HCT116 (cell line): ENCODE data around the gene PARD6G. TPM values are rescaled to one million over a fixed set of nuclear protein-coding genes. Genes with fewer than 3 reads are reported as not detected.

Source experiments
- ATAC-seq: fragments of 200-7000 bp; cut with Tn5 transposase; 2 replicates; pipeline ENCODE4 v1.9.1; 2020; ENCODE audit warnings: mild to moderate bottlenecking, moderate library complexity
- BruUV-seq: library from RNA; stranded (reverse); fragments of 400-500 nt; replicated peaks from 2 replicates; lab custom pipeline; 2021; lab: Mats Ljungman, UMichigan
- CTCF ChIA-PET: fragments of 300-600 bp; sonication (Branson Sonifier 250); formaldehyde crosslinking; loops from one replicate; lab custom pipeline; 2021; ENCODE audit warnings: antibody characterized with exemption; lab: Charles Lee
- POLR2A ChIA-PET: fragments of 300-600, 350-600 bp; sonication (Branson Sonifier 250); formaldehyde crosslinking; loops from one replicate; lab custom pipeline; 2021; ENCODE audit warnings: antibody characterized with exemption; lab: Charles Lee
- RAD21 ChIA-PET, 2 experiments: fragments of 300-600 bp; sonication (Branson Sonifier 250); formaldehyde crosslinking; loops; one replicate each; lab custom pipeline; 2023; ENCODE audit warnings: low total read pairs in 2 of 2; ENCODE audit not compliant: uncharacterized antibody in 2 of 2, unreplicated experiment in 2 of 2, low non-redundant PET in 1 of 2; lab: Charles Lee
- DNase-seq: peaks from one replicate; pipeline ENCODE4 v3.0.0-alpha.2; 2010; ENCODE audit warnings: low read depth, low spot score
- H2AFZ ChIP-seq: fragments of 200-600 bp; shearing (Covaris generic), sonication (generic); 2 replicates; pipeline ENCODE4 v1.6.1; 2017; ENCODE audit warnings: low read depth, mixed run types, mixed read lengths, antibody characterized with exemption, low read length; ENCODE audit not compliant: poor library complexity, severe bottlenecking
- H3K27ac ChIP-seq: 2 replicates; pipeline ENCODE4 v1.5.1; 2012; ENCODE audit warnings: low read depth, low read length
- H3K27me3 ChIP-seq: fragments of 200-600 bp; sonication (generic); 2 replicates; pipeline ENCODE4 v1.6.1; 2016; ENCODE audit warnings: mixed run types, low read length, mixed read lengths; ENCODE audit not compliant: insufficient read depth
- H3K36me3 ChIP-seq, 2 experiments: fragments of 200-500 bp in 1 of 2; fragments of 200-600 bp in 1 of 2; sonication (Bioruptor generic) in 1 of 2; sonication (generic) in 1 of 2; 2 replicates each; pipeline versions ENCODE4 v1.5.1 to v1.6.1; 2014 to 2016; ENCODE audit warnings: low read length in 2 of 2, inconsistent platforms in 1 of 2, mixed read lengths in 1 of 2, mixed run types in 1 of 2; ENCODE audit not compliant: insufficient read depth in 2 of 2, control insufficient read depth in 1 of 2
- H3K4me1 ChIP-seq, 2 experiments: fragments of 200-600 bp in 1 of 2; sonication (generic) in 1 of 2; 2 replicates each; pipeline versions ENCODE4 v1.5.1 to v1.6.1; 2012 to 2017; ENCODE audit warnings: low read length in 2 of 2, inconsistent platforms in 1 of 2, mild to moderate bottlenecking in 1 of 2, mixed read lengths in 1 of 2, mixed run types in 1 of 2, moderate library complexity in 1 of 2; ENCODE audit not compliant: insufficient read depth in 2 of 2, control insufficient read depth in 1 of 2
- H3K4me2 ChIP-seq: fragments of 200-600 bp; sonication (generic); 2 replicates; pipeline ENCODE4 v1.6.1; 2017; ENCODE audit warnings: mixed run types, low read length, mixed read lengths
- H3K4me3 ChIP-seq, 2 experiments: fragments of 200-600 bp in 1 of 2; sonication (generic) in 1 of 2; replicated peaks in 1 of 2; 2 replicates each; pipeline ENCODE4 v1.5.1; 2011 to 2016; ENCODE audit warnings: low read length in 2 of 2, control low read depth in 1 of 2, low read depth in 1 of 2, mild to moderate bottlenecking in 1 of 2, mixed read lengths in 1 of 2, mixed run types in 1 of 2
- H3K79me2 ChIP-seq: fragments of 200-600 bp; sonication (generic); 2 replicates; pipeline ENCODE4 v1.6.1; 2017; ENCODE audit warnings: mild to moderate bottlenecking, mixed run types, low read length, moderate library complexity, mixed read lengths; ENCODE audit not compliant: insufficient read depth
- H3K9ac ChIP-seq: fragments of 200-600 bp; sonication (generic); 2 replicates; pipeline ENCODE4 v1.6.1; 2016; ENCODE audit warnings: low read length, mixed read lengths
- H3K9me2 ChIP-seq: fragments of 200-600 bp; sonication (generic), shearing (Covaris generic); 2 replicates; pipeline ENCODE4 v1.6.1; 2017; ENCODE audit warnings: mixed run types, mild to moderate bottlenecking, moderate library complexity; ENCODE audit not compliant: insufficient read depth
- H3K9me3 ChIP-seq, 2 experiments: fragments of 200-500 bp in 1 of 2; fragments of 200-600 bp in 1 of 2; sonication (Bioruptor generic) in 1 of 2; sonication (generic) in 1 of 2; 2 replicates each; pipeline ENCODE4 v1.6.1; 2014 to 2017; ENCODE audit warnings: low read length in 2 of 2, mixed read lengths in 2 of 2, inconsistent platforms in 1 of 2, low read depth in 1 of 2, mild to moderate bottlenecking in 1 of 2, mixed run types in 1 of 2, moderate library complexity in 1 of 2; ENCODE audit not compliant: control insufficient read depth in 1 of 2, insufficient read depth in 1 of 2
- H4K20me1 ChIP-seq: fragments of 200-600 bp; sonication (generic), shearing (Covaris generic); 2 replicates; pipeline ENCODE4 v1.6.1; 2017; ENCODE audit warnings: mixed run types, mild to moderate bottlenecking, moderate library complexity; ENCODE audit not compliant: insufficient read depth
- CBX3 ChIP-seq: IDR thresholded peaks from 2 replicates; pipeline ENCODE4 v1.6.1; 2012; ENCODE audit warnings: low read depth
- CEBPB ChIP-seq: IDR thresholded peaks from 2 replicates; pipeline ENCODE4 v1.6.1; 2012; ENCODE audit warnings: low read depth
- EGR1 ChIP-seq: IDR thresholded peaks from 2 replicates; pipeline ENCODE4 v1.6.1; 2012; ENCODE audit warnings: low read depth
- ELF1 ChIP-seq: IDR thresholded peaks from 2 replicates; pipeline ENCODE4 v1.6.1; 2012; ENCODE audit warnings: low read depth, borderline replicate concordance
- EZH2 ChIP-seq: fragments of 200-600 bp; sonication (generic); IDR thresholded peaks from 2 replicates; pipeline ENCODE4 v1.6.1; 2017; ENCODE audit warnings: antibody characterized with exemption, mixed run types
- FOSL1 ChIP-seq: IDR thresholded peaks from 2 replicates; pipeline ENCODE4 v1.6.1; 2012; ENCODE audit warnings: low read depth
- JUND ChIP-seq: IDR thresholded peaks from 2 replicates; pipeline ENCODE4 v1.6.1; 2012
- POLR2A ChIP-seq: IDR thresholded peaks from 2 replicates; pipeline ENCODE4 v1.7.0; 2011; ENCODE audit warnings: borderline replicate concordance; ENCODE audit not compliant: insufficient read depth, insufficient read length; ENCODE audit errors: extremely low read depth
- POLR2AphosphoS5 ChIP-seq: IDR thresholded peaks from 2 replicates; pipeline ENCODE4 v1.6.1; 2011; ENCODE audit warnings: mild to moderate bottlenecking, low read depth, low read length, moderate library complexity
- RAD21 ChIP-seq: IDR thresholded peaks from 2 replicates; pipeline ENCODE4 v1.6.1; 2012; ENCODE audit warnings: low read depth, mild to moderate bottlenecking
- SIN3A ChIP-seq: IDR thresholded peaks from 2 replicates; pipeline ENCODE4 v1.6.1; 2012; ENCODE audit warnings: low read depth
- SP1 ChIP-seq: IDR thresholded peaks from 2 replicates; pipeline ENCODE4 v1.6.1; 2012; ENCODE audit warnings: low read depth
- SRF ChIP-seq: IDR thresholded peaks from 2 replicates; pipeline ENCODE4 v1.6.1; 2012; ENCODE audit warnings: low read depth
- TCF7L2 ChIP-seq: IDR thresholded peaks from 2 replicates; pipeline ENCODE4 v1.7.0; 2011; ENCODE audit warnings: borderline replicate concordance, inconsistent platforms; ENCODE audit not compliant: insufficient read depth, insufficient read length; ENCODE audit errors: extremely low read depth
- ZFX ChIP-seq: fragments of 450-650 bp; IDR thresholded peaks from 2 replicates; pipeline ENCODE4 v1.6.1; 2017
- ZNF274 ChIP-seq: fragments of 200-500 bp; sonication (Bioruptor generic); IDR thresholded peaks from 2 replicates; pipeline ENCODE4 v1.6.1; 2014; ENCODE audit warnings: mild to moderate bottlenecking, low read depth, low read length, inconsistent platforms
- intact Hi-C: fragments of 100-400 bp; cut with micrococcal nuclease; formaldehyde crosslinking; loops from 2 replicates; pipeline ENCODE4 v1.10.0; 2022
- total RNA-seq: library from RNA; stranded (reverse); gene quantifications from one replicate; pipeline ENCODE4 v1.2.1, GENCODE V29; 2021; ENCODE audit not compliant: unreplicated experiment
- TF ChIP-seq, protein P1 (sequence below), 3 experiments: fragments of 200-600 bp in 1 of 3; sonication (generic) in 1 of 3; IDR thresholded peaks in 2 of 3; conservative IDR thresholded peaks in 1 of 3; 2 replicates each; pipeline ENCODE4 v1.5.1; 2012 to 2017; ENCODE audit warnings: low read depth in 2 of 3, low read length in 2 of 3, antibody characterized with exemption in 1 of 3, borderline replicate concordance in 1 of 3, control low read depth in 1 of 3, mild to moderate bottlenecking in 1 of 3, mixed read lengths in 1 of 3, mixed run types in 1 of 3, moderate library complexity in 1 of 3; ENCODE audit not compliant: insufficient read depth in 1 of 3
- TF ChIP-seq, protein P2 (sequence below): IDR thresholded peaks from 2 replicates; pipeline ENCODE4 v1.6.1; 2012
- TF ChIP-seq, protein P3 (sequence below): IDR thresholded peaks from 2 replicates; pipeline ENCODE4 v1.6.1; 2012; ENCODE audit warnings: low read depth
- TF ChIP-seq, protein P4 (sequence below): IDR thresholded peaks from 2 replicates; pipeline ENCODE4 v1.6.1; 2012

The PARD6G gene
- total RNA-seq, 1 experiment from 2014 or later: 12.8 TPM

DNA sequence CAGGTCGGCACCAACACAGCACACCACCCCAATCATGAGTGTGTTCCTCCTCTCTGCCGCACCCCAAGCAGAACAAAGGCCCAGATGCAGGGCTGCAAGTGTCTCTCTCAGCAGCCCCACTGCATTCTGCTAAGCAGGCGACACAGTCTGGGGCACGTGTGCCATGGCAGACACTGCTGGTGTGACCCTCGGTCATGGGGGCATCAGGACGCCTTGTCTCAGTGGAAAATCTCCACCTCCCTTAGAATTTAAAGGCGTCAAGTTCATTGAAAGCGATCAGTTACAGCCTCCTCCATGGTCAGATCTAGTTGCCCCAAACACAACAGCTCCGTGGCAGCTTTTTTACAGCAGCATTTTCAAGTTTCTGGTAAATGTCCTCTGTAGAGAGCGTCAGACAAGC is 81.1 kb downstream of the PARD6G start:
- no peaks in the 10 kb centered on the region for H3K27me3 ChIP-seq
- BruUV-seq: no TSS peak
- H3K4me1 ChIP-seq: no peaks in the 10 kb centered on the region
- no peak overlapping the region for H2AFZ ChIP-seq
- H3K79me2 ChIP-seq: no peaks in the 10 kb centered on the region
- ChIA-PET POLR2A (no interaction called here), CTCF (interaction anchor here (1.1 kb wide), 1 partner anchor 9 kb away, joined by 4 read pairs; no protein-coding TSS in a partner anchor), RAD21 (interaction anchor here in 1 of 2 experiments (0.6 kb wide), 1 partner anchor 35 kb away, joined by 3 read pairs; no protein-coding TSS in a partner anchor)
- intact Hi-C loops: no loop called here
- H3K9me2 ChIP-seq: no peaks in the 10 kb centered on the region
- no peak for DNase-seq
- no peak for ATAC-seq
- no peaks in the 10 kb centered on the region for H4K20me1 ChIP-seq
- H3K4me3 ChIP-seq: no peak overlapping the region
- TF ChIP-seq EZH2: no peak
- no peak for TF ChIP-seq RAD21
- TF ChIP-seq TCF7L2: no peak
- TF ChIP-seq, protein P1, sequence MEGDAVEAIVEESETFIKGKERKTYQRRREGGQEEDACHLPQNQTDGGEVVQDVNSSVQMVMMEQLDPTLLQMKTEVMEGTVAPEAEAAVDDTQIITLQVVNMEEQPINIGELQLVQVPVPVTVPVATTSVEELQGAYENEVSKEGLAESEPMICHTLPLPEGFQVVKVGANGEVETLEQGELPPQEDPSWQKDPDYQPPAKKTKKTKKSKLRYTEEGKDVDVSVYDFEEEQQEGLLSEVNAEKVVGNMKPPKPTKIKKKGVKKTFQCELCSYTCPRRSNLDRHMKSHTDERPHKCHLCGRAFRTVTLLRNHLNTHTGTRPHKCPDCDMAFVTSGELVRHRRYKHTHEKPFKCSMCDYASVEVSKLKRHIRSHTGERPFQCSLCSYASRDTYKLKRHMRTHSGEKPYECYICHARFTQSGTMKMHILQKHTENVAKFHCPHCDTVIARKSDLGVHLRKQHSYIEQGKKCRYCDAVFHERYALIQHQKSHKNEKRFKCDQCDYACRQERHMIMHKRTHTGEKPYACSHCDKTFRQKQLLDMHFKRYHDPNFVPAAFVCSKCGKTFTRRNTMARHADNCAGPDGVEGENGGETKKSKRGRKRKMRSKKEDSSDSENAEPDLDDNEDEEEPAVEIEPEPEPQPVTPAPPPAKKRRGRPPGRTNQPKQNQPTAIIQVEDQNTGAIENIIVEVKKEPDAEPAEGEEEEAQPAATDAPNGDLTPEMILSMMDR (IDR thresholded peaks at IDR 0.05 in 2 of 3, conservative IDR thresholded peaks at IDR 0.05 in 1 of 3; ENCODE audit: borderline replicate concordance in 1 of 3, insufficient read depth in 1 of 3, low read depth in 2 of 3, low read length in 2 of 3): no peak
- no peak for TF ChIP-seq ELF1
- no peak for TF ChIP-seq CBX3
- TF ChIP-seq, protein P2, sequence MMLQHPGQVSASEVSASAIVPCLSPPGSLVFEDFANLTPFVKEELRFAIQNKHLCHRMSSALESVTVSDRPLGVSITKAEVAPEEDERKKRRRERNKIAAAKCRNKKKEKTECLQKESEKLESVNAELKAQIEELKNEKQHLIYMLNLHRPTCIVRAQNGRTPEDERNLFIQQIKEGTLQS: no peak
- TF ChIP-seq SRF: no peak
- no peak for TF ChIP-seq EGR1
- TF ChIP-seq ZFX: no peak
- no peak for TF ChIP-seq ZNF274
- no peak for TF ChIP-seq CEBPB
- TF ChIP-seq, protein P3, sequence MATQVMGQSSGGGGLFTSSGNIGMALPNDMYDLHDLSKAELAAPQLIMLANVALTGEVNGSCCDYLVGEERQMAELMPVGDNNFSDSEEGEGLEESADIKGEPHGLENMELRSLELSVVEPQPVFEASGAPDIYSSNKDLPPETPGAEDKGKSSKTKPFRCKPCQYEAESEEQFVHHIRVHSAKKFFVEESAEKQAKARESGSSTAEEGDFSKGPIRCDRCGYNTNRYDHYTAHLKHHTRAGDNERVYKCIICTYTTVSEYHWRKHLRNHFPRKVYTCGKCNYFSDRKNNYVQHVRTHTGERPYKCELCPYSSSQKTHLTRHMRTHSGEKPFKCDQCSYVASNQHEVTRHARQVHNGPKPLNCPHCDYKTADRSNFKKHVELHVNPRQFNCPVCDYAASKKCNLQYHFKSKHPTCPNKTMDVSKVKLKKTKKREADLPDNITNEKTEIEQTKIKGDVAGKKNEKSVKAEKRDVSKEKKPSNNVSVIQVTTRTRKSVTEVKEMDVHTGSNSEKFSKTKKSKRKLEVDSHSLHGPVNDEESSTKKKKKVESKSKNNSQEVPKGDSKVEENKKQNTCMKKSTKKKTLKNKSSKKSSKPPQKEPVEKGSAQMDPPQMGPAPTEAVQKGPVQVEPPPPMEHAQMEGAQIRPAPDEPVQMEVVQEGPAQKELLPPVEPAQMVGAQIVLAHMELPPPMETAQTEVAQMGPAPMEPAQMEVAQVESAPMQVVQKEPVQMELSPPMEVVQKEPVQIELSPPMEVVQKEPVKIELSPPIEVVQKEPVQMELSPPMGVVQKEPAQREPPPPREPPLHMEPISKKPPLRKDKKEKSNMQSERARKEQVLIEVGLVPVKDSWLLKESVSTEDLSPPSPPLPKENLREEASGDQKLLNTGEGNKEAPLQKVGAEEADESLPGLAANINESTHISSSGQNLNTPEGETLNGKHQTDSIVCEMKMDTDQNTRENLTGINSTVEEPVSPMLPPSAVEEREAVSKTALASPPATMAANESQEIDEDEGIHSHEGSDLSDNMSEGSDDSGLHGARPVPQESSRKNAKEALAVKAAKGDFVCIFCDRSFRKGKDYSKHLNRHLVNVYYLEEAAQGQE: no peak
- no peak for TF ChIP-seq FOSL1
- TF ChIP-seq SP1: no peak
- TF ChIP-seq POLR2A: no peak
- no peak for TF ChIP-seq SIN3A
- TF ChIP-seq, protein P4, sequence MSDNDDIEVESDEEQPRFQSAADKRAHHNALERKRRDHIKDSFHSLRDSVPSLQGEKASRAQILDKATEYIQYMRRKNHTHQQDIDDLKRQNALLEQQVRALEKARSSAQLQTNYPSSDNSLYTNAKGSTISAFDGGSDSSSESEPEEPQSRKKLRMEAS: no peak
- TF ChIP-seq JUND: no peak
- no peak for TF ChIP-seq POLR2AphosphoS5
- H3K9me3 ChIP-seq: 0 out of 4 replicates have a peak, but pooled peaks cover 0 to 3% of the 10 kb centered on the region in 2 experiments
- no peak overlapping the region for H3K9ac ChIP-seq
- no peak overlapping the region for H3K27ac ChIP-seq
- no peaks in the 10 kb centered on the region for H3K36me3 ChIP-seq
- no peak overlapping the region for H3K4me2 ChIP-seq
